H1 (cell line): ENCODE results near the gene AP1G2. TPM values are rescaled to one million over a fixed set of nuclear protein-coding genes. Genes with fewer than 3 reads are reported as not detected.

ENCODE experiments used
- CTCF ChIA-PET: fragments of 300-600 bp; sonication (Branson Sonifier 250); formaldehyde crosslinking; loops from one replicate; lab custom pipeline; 2021; ENCODE audit not compliant: partially characterized antibody; lab: Charles Lee
- POLR2A ChIA-PET: fragments of 300-600 bp; sonication (Branson Sonifier 250); formaldehyde crosslinking; loops from one replicate; lab custom pipeline; 2021; ENCODE audit warnings: inconsistent platforms; ENCODE audit not compliant: partially characterized antibody; lab: Charles Lee
- DNase-seq, 2 experiments: peaks; one replicate each; pipeline versions ENCODE4 v3.0.0 to v3.0.0-alpha.2; 2010 to 2022; ENCODE audit warnings: low spot score in 2 of 2, low read depth in 1 of 2, mixed read lengths in 1 of 2
- FAIRE-seq: peaks from 2 replicates; lab custom pipeline; 2011; peaks lifted over from hg19 to GRCh38; lab: Jason Lieb, UNC
- H2AFZ ChIP-seq: 2 replicates; pipeline ENCODE4 v1.8.1; 2012; ENCODE audit warnings: low read length, inconsistent platforms
- H2AK5ac ChIP-seq: 2 replicates; pipeline ENCODE4 v1.6.1; 2013; ENCODE audit warnings: low read depth, low read length
- H2BK120ac ChIP-seq: replicated peaks from 2 replicates; pipeline ENCODE3; 2013; ENCODE audit warnings: low read depth, low read length, inconsistent platforms
- H2BK12ac ChIP-seq: 2 replicates; pipeline ENCODE4 v1.6.1; 2013; ENCODE audit warnings: low read depth, low read length
- H2BK15ac ChIP-seq: 2 replicates; pipeline ENCODE4 v1.6.1; 2013; ENCODE audit warnings: low read length
- H2BK20ac ChIP-seq: 2 replicates; pipeline ENCODE4 v1.6.1; 2013; ENCODE audit warnings: low read length
- H2BK5ac ChIP-seq: 2 replicates; pipeline ENCODE4 v1.6.1; 2013; ENCODE audit warnings: low read depth, low read length
- H3K14ac ChIP-seq: 2 replicates; pipeline ENCODE4 v1.6.1; 2013; ENCODE audit warnings: inconsistent platforms; ENCODE audit not compliant: insufficient read length
- H3K18ac ChIP-seq: 2 replicates; pipeline ENCODE4 v1.6.1; 2013; ENCODE audit warnings: low read length; ENCODE audit errors: extremely low read depth
- H3K23ac ChIP-seq: 2 replicates; pipeline ENCODE4 v1.6.1; 2013; ENCODE audit warnings: inconsistent platforms; ENCODE audit not compliant: insufficient read length
- H3K23me2 ChIP-seq: 2 replicates; pipeline ENCODE4 v1.6.1; 2013; ENCODE audit warnings: low read depth, low read length
- H3K27ac ChIP-seq: 2 replicates; pipeline ENCODE4 v1.6.1; 2011; ENCODE audit warnings: low read depth, low read length, inconsistent platforms
- H3K27me3 ChIP-seq, 4 experiments: replicated peaks in 1 of 4; 1 replicate in 1 of 4; 2 replicates in 3 of 4; pipeline versions ENCODE4 v1.6.1 to v1.8.1; 2011 to 2013; ENCODE audit warnings: low read length in 3 of 4, mild to moderate bottlenecking in 3 of 4, inconsistent platforms in 2 of 4, mixed read lengths in 2 of 4, moderate library complexity in 1 of 4; ENCODE audit not compliant: control insufficient read depth in 3 of 4, insufficient read depth in 3 of 4; ENCODE audit errors: extremely low read depth in 1 of 4
- H3K36me3 ChIP-seq, 4 experiments: 2 replicates each; pipeline versions ENCODE4 v1.6.1 to v1.8.1; 2011 to 2013; ENCODE audit warnings: mild to moderate bottlenecking in 4 of 4, low read length in 3 of 4, moderate library complexity in 2 of 4, control low read depth in 1 of 4, inconsistent platforms in 1 of 4; ENCODE audit not compliant: insufficient read depth in 4 of 4, control insufficient read depth in 2 of 4
- H3K4ac ChIP-seq: replicated peaks from 2 replicates; pipeline ENCODE3; 2013; ENCODE audit warnings: low read length, low read depth, mixed read lengths, inconsistent platforms; ENCODE audit not compliant: insufficient read length
- H3K4me1 ChIP-seq, 4 experiments: replicated peaks in 1 of 4; 1 replicate in 1 of 4; 2 replicates in 3 of 4; pipeline versions ENCODE4 v1.6.1 to v1.8.1; 2011 to 2013; ENCODE audit warnings: low read length in 3 of 4, inconsistent platforms in 2 of 4, mixed read lengths in 1 of 4; ENCODE audit not compliant: insufficient read depth in 4 of 4, control insufficient read depth in 3 of 4
- H3K4me2 ChIP-seq, 2 experiments: 2 replicates each; pipeline versions ENCODE4 v1.6.1 to v1.8.1; 2011 to 2013; ENCODE audit warnings: low read depth in 2 of 2, low read length in 2 of 2, control low read depth in 1 of 2, inconsistent platforms in 1 of 2, mild to moderate bottlenecking in 1 of 2; ENCODE audit not compliant: insufficient read depth in 1 of 2
- H3K4me3 ChIP-seq, 4 experiments: fragments of 200-600, 300-600 bp in 1 of 4; sonication (generic), shearing (Covaris generic), sonication (Bioruptor Twin) in 1 of 4; 2 replicates each; pipeline versions ENCODE4 v1.5.1 to v1.8.1; 2011 to 2016; ENCODE audit warnings: low read length in 4 of 4, low read depth in 3 of 4, control low read depth in 2 of 4, inconsistent platforms in 2 of 4, mild to moderate bottlenecking in 2 of 4, mixed read lengths in 1 of 4, moderate library complexity in 1 of 4; ENCODE audit not compliant: insufficient read depth in 2 of 4; ENCODE audit errors: extremely low read depth in 1 of 4
- H3K56ac ChIP-seq: replicated peaks from 2 replicates; pipeline ENCODE3; 2013; ENCODE audit warnings: low read depth, mild to moderate bottlenecking, mixed read lengths, low read length, inconsistent platforms; ENCODE audit not compliant: insufficient read length
- H3K79me1 ChIP-seq: 2 replicates; pipeline ENCODE4 v1.6.1; 2013; ENCODE audit warnings: low read depth, low read length, control low read depth
- H3K79me2 ChIP-seq, 2 experiments: 2 replicates each; pipeline versions ENCODE4 v1.6.1 to v1.8.1; 2012 to 2013; ENCODE audit warnings: low read length in 2 of 2, mild to moderate bottlenecking in 2 of 2, inconsistent platforms in 1 of 2; ENCODE audit not compliant: insufficient read depth in 2 of 2, control insufficient read depth in 1 of 2
- H3K9ac ChIP-seq, 4 experiments: replicated peaks in 1 of 4; 1 replicate in 1 of 4; 2 replicates in 3 of 4; pipeline versions ENCODE4 v1.6.1 to v1.8.1; 2011 to 2013; ENCODE audit warnings: low read depth in 3 of 4, low read length in 3 of 4, control low read depth in 2 of 4, mild to moderate bottlenecking in 2 of 4, moderate library complexity in 2 of 4, inconsistent platforms in 1 of 4; ENCODE audit errors: extremely low read depth in 1 of 4
- H3K9me3 ChIP-seq, 2 experiments: 2 replicates each; pipeline versions ENCODE4 v1.6.1 to v1.8.1; 2012 to 2013; ENCODE audit warnings: mild to moderate bottlenecking in 2 of 2, moderate library complexity in 2 of 2, control low read depth in 1 of 2, inconsistent platforms in 1 of 2, low read depth in 1 of 2, low read length in 1 of 2, mixed read lengths in 1 of 2; ENCODE audit not compliant: insufficient read depth in 2 of 2
- H4K20me1 ChIP-seq, 2 experiments: replicated peaks in 1 of 2; 2 replicates each; pipeline versions ENCODE3 to v1.8.1; 2011 to 2013; ENCODE audit warnings: inconsistent platforms in 2 of 2, low read length in 2 of 2, mild to moderate bottlenecking in 1 of 2; ENCODE audit not compliant: insufficient read depth in 2 of 2, control insufficient read depth in 1 of 2
- H4K5ac ChIP-seq: 2 replicates; pipeline ENCODE4 v1.6.1; 2013; ENCODE audit warnings: low read length, low read depth, mixed read lengths, inconsistent platforms; ENCODE audit not compliant: insufficient read length
- H4K8ac ChIP-seq: 2 replicates; pipeline ENCODE4 v1.8.0; 2013; ENCODE audit warnings: mild to moderate bottlenecking, moderate library complexity, low read length, inconsistent platforms; ENCODE audit not compliant: insufficient read depth; ENCODE audit errors: extremely low read depth
- H4K91ac ChIP-seq: replicated peaks from 2 replicates; pipeline ENCODE3; 2013; ENCODE audit warnings: low read length, mixed read lengths, inconsistent platforms; ENCODE audit not compliant: insufficient read length
- ASH2L ChIP-seq: fragments of 200-600, 300-600 bp; sonication (generic); IDR thresholded peaks from one replicate; pipeline ENCODE4 v1.7.1; 2017; ENCODE audit warnings: low read length
- BRCA1 ChIP-seq: IDR thresholded peaks from 2 replicates; pipeline ENCODE4 v1.6.1; 2012; ENCODE audit warnings: low read depth, low read length, improper control_type of control experiment
- GTF2F1 ChIP-seq: IDR thresholded peaks from 2 replicates; pipeline ENCODE4 v1.6.1; 2012; ENCODE audit warnings: low read depth, low read length, improper control_type of control experiment, borderline replicate concordance
- HDAC2 ChIP-seq, 2 experiments: fragments of 300-600 bp in 1 of 2; sonication (generic) in 1 of 2; IDR thresholded peaks; 2 replicates each; pipeline ENCODE4 v1.6.1; 2011 to 2012; ENCODE audit warnings: low read depth in 2 of 2, low read length in 2 of 2, mild to moderate bottlenecking in 2 of 2, moderate library complexity in 2 of 2, borderline replicate concordance in 1 of 2, inconsistent platforms in 1 of 2
- JUND ChIP-seq: IDR thresholded peaks from 2 replicates; pipeline ENCODE4 v1.6.1; 2011; ENCODE audit warnings: mild to moderate bottlenecking, improper control_type of control experiment, low read length
- MAFK ChIP-seq: IDR thresholded peaks from 2 replicates; pipeline ENCODE4 v1.6.1; 2012; ENCODE audit warnings: low read depth, mild to moderate bottlenecking, improper control_type of control experiment, low read length
- RAD21 ChIP-seq, 2 experiments: IDR thresholded peaks in 1 of 2; conservative IDR thresholded peaks in 1 of 2; 2 replicates each; pipeline ENCODE4 v1.6.1; 2011; ENCODE audit warnings: low read depth in 2 of 2, low read length in 2 of 2, improper control_type of control experiment in 1 of 2, inconsistent platforms in 1 of 2, mild to moderate bottlenecking in 1 of 2, moderate library complexity in 1 of 2
- SAP30 ChIP-seq: fragments of 300-600 bp; sonication (generic); IDR thresholded peaks from 2 replicates; pipeline ENCODE4 v1.7.1; 2012; ENCODE audit warnings: low read length, moderate library complexity, mild to moderate bottlenecking, inconsistent platforms; ENCODE audit not compliant: insufficient read depth, insufficient replicate concordance
- TEAD4 ChIP-seq: IDR thresholded peaks from 2 replicates; pipeline ENCODE4 v1.6.1; 2012; ENCODE audit warnings: low read depth, low read length, inconsistent platforms, mixed read lengths
- WGBS, 2 experiments: shearing (Covaris generic) in 1 of 2; methylation state at CpG; one replicate each; pipeline versions ENCODE4 v1.1.6 to v1.1.7; 2013 to 2015; ENCODE audit warnings: low lambda C conversion rate in 2 of 2, mixed read lengths in 2 of 2, inconsistent platforms in 1 of 2, low coverage in 1 of 2, missing lambda C conversion rate in 1 of 2; ENCODE audit not compliant: insufficient replicate concordance in 2 of 2, insufficient coverage in 1 of 2, insufficient read length in 1 of 2; ENCODE audit errors: extremely low coverage in 1 of 2, missing lambda C conversion rate in 1 of 2; 5-methylcytosine and 5-hydroxymethylcytosine counted together
- polyA plus RNA-seq, 7 experiments: library from polyadenylated mRNA; depleted of rRNA in 3 of 7; stranded (reverse) in 5 of 7; unstranded in 2 of 7; fragments of >200 nt in 5 of 7; fragments of 200-250 nt in 2 of 7; gene quantifications; 1 replicate in 5 of 7; 2 replicates in 1 of 7; 4 replicates in 1 of 7; pipeline versions ENCODE4 v1.2.1 to v1.2.3, GENCODE V29; 2011 to 2013; ENCODE audit warnings: missing spikeins in 2 of 7, mixed read lengths in 2 of 7
- total RNA-seq: library from RNA; stranded (reverse); fragmentation: NEBNext Ultra II Directional; extraction: Animal tissue kit (Norgen Biotek cat#: 25700); gene quantifications from 2 replicates; pipeline ENCODE4 v1.2.1, GENCODE V29; 2021

AP1G2 gene
- total and polyA plus RNA-seq, 2 of the 8 experiments (the other 6 are each of a cell fraction or from before 2014, with no cell fraction given): 70.9 to 134 TPM

GRCh38 chr14:23566112-23566777, 1.3 kb downstream of the AP1G2 start:
- Histone ChIP-seq H3K56ac (no peak overlapping the region), H3K4me1 (peaks cover 8 to 21% (median 11%) of the 10 kb centered on the region in 4 experiments), H2BK20ac (no peak overlapping the region), H3K23ac (no peak overlapping the region), H3K79me1 (no peaks in the 10 kb centered on the region), H2BK120ac (no peak overlapping the region), H3K36me3 (peaks cover 5 to 15% (median 11%) of the 10 kb centered on the region in 4 experiments; a peak in 7 of 8 replicates), H4K91ac (no peak overlapping the region), H3K18ac (no peak overlapping the region), H3K9ac (peak overlapping the region in 1 of 4 experiments; percentile 13; a peak in 1 of 7 replicates), H3K79me2 (no peaks in the 10 kb centered on the region), H3K14ac (no peak overlapping the region), H3K4ac (no peak overlapping the region), H3K27ac (no peak overlapping the region), H2AFZ (no peak overlapping the region), H3K4me3 (peak overlapping the region in 3 of 4 experiments; percentile 52 to 68 (median 66); a peak in 5 of 8 replicates), H3K4me2 (peak overlapping the region; percentile 91 to 94), H2BK12ac (no peak overlapping the region), H3K23me2 (peaks cover 7% of the 10 kb centered on the region; the same call in 1 of the 2 replicates), H3K9me3 (no peaks in the 10 kb centered on the region), H2AK5ac (no peak overlapping the region), H2BK5ac (no peak overlapping the region), H4K8ac (no peak overlapping the region), H4K20me1 (peaks cover 0 to 3% of the 10 kb centered on the region in 2 experiments), H2BK15ac (no peak overlapping the region), H3K27me3 (no peaks in the 10 kb centered on the region), H4K5ac (no peak overlapping the region)
- FAIRE-seq (no peak), DNase-seq (no peak)
- CTCF ChIA-PET: interaction anchor here (0.9 to 70.5 kb wide), 4 partner anchors 9 to 344 kb away, joined by 3 to 2092 read pairs (median 659); partner anchors contain the start of gene NGDN
- 92% methylated on average over 10 of the region's 10 CpGs; no CpG with 5 or more reads in 1 of the 2 experiments for WGBS, 2 experiments
- TF ChIP-seq GTF2F1 (no peak), MAFK (no peak), RAD21 (IDR thresholded peaks at IDR 0.05 in 1 of 2, conservative IDR thresholded peaks at IDR 0.05 in 1 of 2; ENCODE audit: low read depth in 2 of 2, low read length in 2 of 2) (no peak), BRCA1 (no peak), SAP30 (no peak), HDAC2 (IDR thresholded peaks at IDR 0.05; ENCODE audit: borderline replicate concordance in 1 of 2, low read depth in 2 of 2, low read length in 2 of 2) (no peak), ASH2L (no peak), TEAD4 (no peak), JUND (no peak)
- POLR2A ChIA-PET: interaction anchor here (0.8 to 52.7 kb wide), 9 partner anchors 8 to 239 kb away, joined by 3 to 1523 read pairs (median 6); partner anchors contain the start of genes NGDN, THTPA and ZFHX2
